Measurements from ENCODE around the gene NR3C2. TPM values are rescaled to one million over a fixed set of nuclear protein-coding genes. Genes with fewer than 3 reads are reported as not detected.

NR3C2 gene
- 0.29 and 1.1 TPM in 2 replicates for total RNA-seq (2013; cell fraction: nucleolus; rRNA removed)
- total RNA-seq (2014; rRNA removed) (under 0.01 and 0.06 TPM in 2 replicates), total RNA-seq (2014; rRNA removed; fragmentation: Illumina TruSeq; extraction: Trizol) (0.05 TPM in 1 of 2 replicates, not detected in the other), total RNA-seq (2021) (0.05 and 0.10 TPM in 2 replicates), polyA plus RNA-seq (2011; rRNA removed) (0.07 and 0.10 TPM in 2 replicates), polyA plus RNA-seq (2014; fragmentation: Illumina TruSeq; extraction: Trizol) (not detected in 2 replicates), polyA plus RNA-seq (2014; fragmentation: Nextera tagmentation; extraction: Ambion mirVana) (under 1 TPM in 1 of 2 experiments, not detected in 1; 0.11 TPM), polyA plus RNA-seq (2014; rRNA removed) (not detected in 2 replicates), polyA plus RNA-seq (2016; fragmentation: Nextera tagmentation; extraction: Ambion mirVana) (under 1 TPM; 0.05 to 0.07 TPM), polyA minus RNA-seq (2011; rRNA and poly(A)+ RNA removed) (0.22 and 0.31 TPM in 2 replicates), Bru-seq, nascent RNA (percentile 12 among the genes with signal in this experiment), BruChase-seq, experiment 1, labeled RNA remaining after a 6-hour chase (percentile 5 among the genes with signal in this experiment), BruChase-seq, experiment 2, labeled RNA remaining after a 2-hour chase (percentile 6 among the genes with signal in this experiment)
- polyA plus RNA-seq (2011; ENCODE audit: low read depth) = 0.05 TPM
- polyA plus RNA-seq (2011; cell fraction: cytosol; rRNA removed) = 0.03 and 0.04 TPM in 2 replicates
- 0.04 and 0.09 TPM in 2 replicates for polyA plus RNA-seq (2011; cell fraction: nucleus; rRNA removed)
- polyA plus RNA-seq (2012) = 0.04 and 0.18 TPM in 2 replicates
- not detected in 2 replicates for polyA minus RNA-seq (2011; cell fraction: cytosol; rRNA and poly(A)+ RNA removed)
- 0.60 and 1.6 TPM in 2 replicates for polyA minus RNA-seq (2011; cell fraction: nucleus; rRNA and poly(A)+ RNA removed)
- long read RNA-seq, experiment 1 = 0 reads
- long read RNA-seq, experiment 2 = 0 reads

- H3K4me1 ChIP-seq (ENCODE audit: control insufficient read depth, insufficient read depth, low read length) = peaks cover 4% of the 10 kb centered on the region
- BruUV-seq (replicated peaks) = no TSS peak
- CTCF ChIA-PET = interaction anchor here (2.3 kb wide), 1 partner anchor 385 kb away, joined by 5 read pairs; no protein-coding TSS in a partner anchor
- peak within 1 kb of the TSS; percentile 59 for H3K9ac ChIP-seq (ENCODE audit: control insufficient read depth, insufficient read depth, low read length)
- SMC1A ChIA-PET (ENCODE audit: uncharacterized antibody, unreplicated experiment) = interaction anchor here (0.6 kb wide), 1 partner anchor 301 kb away, joined by 3 read pairs; no protein-coding TSS in a partner anchor
- intact Hi-C loops (cut with micrococcal nuclease; ENCODE audit: unreplicated experiment) (loop anchor here (5.0 kb wide), 1 partner anchor 385 kb away; no protein-coding TSS in a partner anchor), in situ Hi-C loops (cut with MboI) (loop anchor here (5.0 kb wide), 1 partner anchor 385 kb away; no protein-coding TSS in a partner anchor)
- H3K27ac ChIP-seq (ENCODE audit: control insufficient read depth, insufficient read depth) = no peak within 1 kb of the TSS
- RAD21 ChIA-PET (ENCODE audit: unreplicated experiment) = no interaction called here
- H3K9me3 ChIP-seq (replicated peaks; ENCODE audit: control insufficient read depth, insufficient read depth, low read length) = no peaks in the 10 kb centered on the region
- H3K36me3 ChIP-seq (ENCODE audit: control insufficient read depth in 2 of 2, insufficient read depth in 2 of 2, low read length in 1 of 2) = no peaks in the 10 kb centered on the region
- WGBS (ENCODE audit: insufficient coverage, insufficient replicate concordance, low lambda C conversion rate, missing lambda C conversion rate) = under 1% methylated on average over 46 of the region's 65 CpGs
- H3K79me2 ChIP-seq (ENCODE audit: control insufficient read depth, insufficient read depth, low read length) = no peaks in the 10 kb centered on the region
- DNase-seq (ENCODE audit: low read depth, low spot score) (peak; percentile 78), FAIRE-seq (peak; percentile 95), ATAC-seq (peak; percentile 98)
- peak within 1 kb of the TSS; percentile 99 for H3K4me2 ChIP-seq (ENCODE audit: control insufficient read depth, insufficient read depth)
- H2AFZ ChIP-seq (ENCODE audit: control insufficient read depth, low read depth, low read length) = peak within 1 kb of the TSS; percentile 94
- peak within 1 kb of the TSS; percentile 77 for H3K4me3 ChIP-seq
- H4K20me1 ChIP-seq (ENCODE audit: control insufficient read depth, insufficient read depth) = no peaks in the 10 kb centered on the region
- H3K27me3 ChIP-seq (replicated peaks in 1 of 2; ENCODE audit: control insufficient read depth in 2 of 2, insufficient read depth in 2 of 2, low read length in 1 of 2) = peaks cover 4 to 28% of the 10 kb centered on the region in 2 experiments; a peak in 3 of 4 replicates
- POLR2A ChIA-PET = interaction anchor here (0.6 kb wide), 1 partner anchor 9 kb away, joined by 3 read pairs; no protein-coding TSS in a partner anchor
- TF ChIP-seq RBBP5 (conservative IDR thresholded peaks at IDR 0.05) = no peak
- TF ChIP-seq MYB (IDR thresholded peaks at IDR 0.05; ENCODE audit: borderline replicate concordance, low read depth, low read length) = no peak
- peak in 1 of 2 experiments; percentile 21; a peak in 1 of 3 replicates for TF ChIP-seq EGR1 (IDR thresholded peaks at IDR 0.05; ENCODE audit: borderline replicate concordance in 1 of 2, low read depth in 2 of 2, low read length in 2 of 2)
- TF ChIP-seq ZNF217 (IDR thresholded peaks at IDR 0.05) = no peak
- peak; percentile 70; the same call in 2 of the 3 replicates for TF ChIP-seq POU2F2 (IDR thresholded peaks at IDR 0.05; ENCODE audit: borderline replicate concordance, low read depth, low read length)
- TF ChIP-seq ETV6 (conservative IDR thresholded peaks at IDR 0.05 in 1 of 2, IDR thresholded peaks at IDR 0.05 in 1 of 2; ENCODE audit: borderline replicate concordance in 1 of 2, low read depth in 1 of 2) = no peak
- TF ChIP-seq ELK1 (IDR thresholded peaks at IDR 0.05; ENCODE audit: low read depth, low read length) = no peak
- TF ChIP-seq ZBED1 (IDR thresholded peaks at IDR 0.05; ENCODE audit: borderline replicate concordance) = no peak
- TF ChIP-seq TAF1 (IDR thresholded peaks at IDR 0.05; ENCODE audit: borderline replicate concordance, low read depth, low read length) = peak; percentile 70; the same call in 1 of the 2 replicates
- TF ChIP-seq, protein P1, sequence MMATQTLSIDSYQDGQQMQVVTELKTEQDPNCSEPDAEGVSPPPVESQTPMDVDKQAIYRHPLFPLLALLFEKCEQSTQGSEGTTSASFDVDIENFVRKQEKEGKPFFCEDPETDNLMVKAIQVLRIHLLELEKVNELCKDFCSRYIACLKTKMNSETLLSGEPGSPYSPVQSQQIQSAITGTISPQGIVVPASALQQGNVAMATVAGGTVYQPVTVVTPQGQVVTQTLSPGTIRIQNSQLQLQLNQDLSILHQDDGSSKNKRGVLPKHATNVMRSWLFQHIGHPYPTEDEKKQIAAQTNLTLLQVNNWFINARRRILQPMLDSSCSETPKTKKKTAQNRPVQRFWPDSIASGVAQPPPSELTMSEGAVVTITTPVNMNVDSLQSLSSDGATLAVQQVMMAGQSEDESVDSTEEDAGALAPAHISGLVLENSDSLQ (IDR thresholded peaks at IDR 0.05) = peak; percentile 99
- no peak for TF ChIP-seq ZNF24 (IDR thresholded peaks at IDR 0.05)
- no peak for TF ChIP-seq MTA3 (IDR thresholded peaks at IDR 0.05; ENCODE audit: borderline replicate concordance, low read length)
- peak; percentile 91 for TF ChIP-seq RAD51 (IDR thresholded peaks at IDR 0.05)
- TF ChIP-seq TCF3 (IDR thresholded peaks at IDR 0.05; ENCODE audit: borderline replicate concordance, insufficient read depth, low read depth, low read length) = 0 out of 2 replicates have a peak, but pooled peaks have one; percentile 30
- TF ChIP-seq IKZF2 (IDR thresholded peaks at IDR 0.05) = peak in 1 of 2 experiments; percentile 12; a peak in 1 of 4 replicates
- TF ChIP-seq MYC (IDR thresholded peaks at IDR 0.05; ENCODE audit: insufficient read depth, insufficient read length, insufficient replicate concordance, low read length, severe bottlenecking) = no peak
- no peak for TF ChIP-seq SMC3 (IDR thresholded peaks at IDR 0.05; ENCODE audit: borderline replicate concordance, low read length)
- TF ChIP-seq RUNX3 (IDR thresholded peaks at IDR 0.05; ENCODE audit: low read length) = peak; percentile 44
Measured at GRCh38 chr4:148441986-148442831, at the start of gene NR3C2. Gene NR3C2, minus strand, starts transcription at chr4:148442414.
